Endothelial cell of umbilical vein (primary cell): ENCODE results near the gene CCDC85C. TPM values are rescaled to one million over a fixed set of nuclear protein-coding genes. Genes with fewer than 3 reads are reported as not detected.

ENCODE experiments used
- BruUV-seq: library from RNA; stranded (reverse); fragments of 400-500 nt; replicated peaks from 2 replicates; lab custom pipeline; 2021; lab: Mats Ljungman, UMichigan
- CTCF ChIA-PET: fragments of 300-600, 350-600 bp; sonication (Branson Sonifier 250); formaldehyde crosslinking; loops from one replicate; lab custom pipeline; 2021; ENCODE audit warnings: antibody characterized with exemption, inconsistent platforms; lab: Charles Lee
- POLR2A ChIA-PET: fragments of 300-600, 350-600 bp; sonication (Branson Sonifier 250); formaldehyde crosslinking; loops from one replicate; lab custom pipeline; 2021; ENCODE audit warnings: antibody characterized with exemption, inconsistent platforms; lab: Charles Lee
- DNase-seq: peaks from one replicate; pipeline ENCODE4 v3.0.0-alpha.2; 2011; ENCODE audit warnings: low read depth, low spot score
- FAIRE-seq: peaks from 2 replicates; lab custom pipeline; 2011; peaks lifted over from hg19 to GRCh38; lab: Jason Lieb, UNC
- H2AFZ ChIP-seq: 2 replicates; pipeline ENCODE4 v1.6.0; 2012; ENCODE audit warnings: low read depth, low read length, control low read depth, inconsistent platforms
- H3K27ac ChIP-seq: 2 replicates; pipeline ENCODE4 v1.5.1; 2011; ENCODE audit warnings: low read depth, mild to moderate bottlenecking, control low read depth, low read length, moderate library complexity; ENCODE audit not compliant: insufficient read depth
- H3K27me3 ChIP-seq, 2 experiments: 2 replicates each; pipeline versions ENCODE4 v1.6.0 to v1.6.1; 2011; ENCODE audit warnings: low read length in 2 of 2, mixed read lengths in 1 of 2; ENCODE audit not compliant: control insufficient read depth in 2 of 2, insufficient read depth in 2 of 2
- H3K36me3 ChIP-seq, 2 experiments: 2 replicates in 1 of 2; 3 replicates in 1 of 2; pipeline ENCODE4 v1.5.1; 2011; ENCODE audit warnings: low read length in 2 of 2, mild to moderate bottlenecking in 1 of 2, moderate library complexity in 1 of 2; ENCODE audit not compliant: control insufficient read depth in 2 of 2, insufficient read depth in 2 of 2; ENCODE audit errors: extremely low read depth in 1 of 2
- H3K4me1 ChIP-seq: 3 replicates; pipeline ENCODE4 v1.5.1; 2011; ENCODE audit warnings: mild to moderate bottlenecking, low read length; ENCODE audit not compliant: control insufficient read depth, insufficient read depth; ENCODE audit errors: extremely low read depth
- H3K4me2 ChIP-seq: 2 replicates; pipeline ENCODE4 v1.6.1; 2011; ENCODE audit warnings: low read length, control low read depth, mixed read lengths; ENCODE audit not compliant: insufficient read depth
- H3K4me3 ChIP-seq, 3 experiments: fragments of 200-600 bp in 1 of 3; sonication (generic), shearing (Covaris generic) in 1 of 3; replicated peaks in 1 of 3; 2 replicates each; pipeline ENCODE4 v1.5.1; 2011 to 2016; ENCODE audit warnings: control low read depth in 3 of 3, low read length in 3 of 3, mild to moderate bottlenecking in 2 of 3, inconsistent platforms in 1 of 3, low read depth in 1 of 3, moderate library complexity in 1 of 3; ENCODE audit not compliant: insufficient read depth in 1 of 3
- H3K79me2 ChIP-seq: 2 replicates; pipeline ENCODE4 v1.6.0; 2012; ENCODE audit warnings: low read length, inconsistent platforms; ENCODE audit not compliant: control insufficient read depth, insufficient read depth
- H3K9ac ChIP-seq: replicated peaks from 2 replicates; pipeline ENCODE3; 2011; ENCODE audit warnings: low read length, control low read depth; ENCODE audit not compliant: insufficient read depth; ENCODE audit errors: extremely low read depth
- H3K9me1 ChIP-seq: replicated peaks from 3 replicates; pipeline ENCODE4 v1.6.0; 2011; ENCODE audit warnings: mild to moderate bottlenecking, low read length; ENCODE audit not compliant: control insufficient read depth, insufficient read depth; ENCODE audit errors: extremely low read depth
- H3K9me3 ChIP-seq: replicated peaks from 2 replicates; pipeline ENCODE4 v1.5.1; 2012; ENCODE audit warnings: low read length, inconsistent platforms; ENCODE audit not compliant: control insufficient read depth, insufficient read depth
- H4K20me1 ChIP-seq: replicated peaks from 2 replicates; pipeline ENCODE3; 2011; ENCODE audit warnings: mild to moderate bottlenecking, low read length; ENCODE audit not compliant: control insufficient read depth, insufficient read depth; ENCODE audit errors: extremely low read depth
- CTCF ChIP-seq, 2 donors: IDR thresholded peaks; 1 replicate in 1 of 2; 2 replicates in 1 of 2; pipeline ENCODE4 v1.5.1; 2011; ENCODE audit warnings: low read length in 2 of 2, mild to moderate bottlenecking in 2 of 2, moderate library complexity in 2 of 2, control low read depth in 1 of 2, inconsistent platforms in 1 of 2, low read depth in 1 of 2; ENCODE audit not compliant: insufficient read depth in 1 of 2; ENCODE audit errors: extremely low read depth in 1 of 2
- EZH2 ChIP-seq: IDR thresholded peaks from 2 replicates; pipeline ENCODE4 v1.6.1; 2012; ENCODE audit warnings: borderline replicate concordance, low read depth, mild to moderate bottlenecking, moderate library complexity, low read length, inconsistent platforms; ENCODE audit not compliant: severe bottlenecking
- FOS ChIP-seq: IDR thresholded peaks from 2 replicates; pipeline ENCODE4 v1.6.1; 2011; ENCODE audit warnings: mild to moderate bottlenecking, low read length, moderate library complexity, borderline replicate concordance; ENCODE audit not compliant: insufficient read depth
- GATA2 ChIP-seq: IDR thresholded peaks from 2 replicates; pipeline ENCODE4 v1.7.0; 2011; ENCODE audit warnings: low read depth, mild to moderate bottlenecking, moderate library complexity, mixed read lengths, low read length; ENCODE audit not compliant: insufficient read length, insufficient read depth
- JUN ChIP-seq: IDR thresholded peaks from 2 replicates; pipeline ENCODE4 v1.6.1; 2011; ENCODE audit warnings: borderline replicate concordance, low read depth; ENCODE audit not compliant: insufficient read length, insufficient read depth
- MYC ChIP-seq: IDR thresholded peaks from one replicate; pipeline ENCODE4 v1.6.1; 2011; ENCODE audit warnings: mild to moderate bottlenecking, low read depth, low read length
- POLR2A ChIP-seq: IDR thresholded peaks from 2 replicates; pipeline ENCODE4 v1.6.1; 2012; ENCODE audit warnings: low read depth, mild to moderate bottlenecking, control low read depth, low read length
- POLR2AphosphoS5 ChIP-seq: IDR thresholded peaks from 2 replicates; pipeline ENCODE4 v1.6.1; 2012; ENCODE audit warnings: low read depth, mild to moderate bottlenecking, control low read depth, low read length, moderate library complexity; ENCODE audit not compliant: insufficient read depth
- dilution Hi-C: fragments of 300-500 bp; cut with MboI; formaldehyde crosslinking; loops from one replicate; pipeline ENCODE4 v1.15.0; 2019; ENCODE audit warnings: low sequenced_read_pairs; ENCODE audit not compliant: extremely low pct_ligation_motif_present
- intact Hi-C: fragments of 100-400 bp; cut with micrococcal nuclease; formaldehyde crosslinking; loops from one replicate; pipeline ENCODE4 v1.10.0; 2022
- polyA plus RNA-seq, 4 experiments: library from polyadenylated mRNA; depleted of rRNA in 3 of 4; stranded (reverse) in 3 of 4; unstranded in 1 of 4; fragments of >200 nt; gene quantifications; 2 replicates each; pipeline versions ENCODE4 v1.2.1 to v1.2.3, GENCODE V29; 2011 to 2012; ENCODE audit warnings: missing spikeins in 1 of 4
- total RNA-seq: library from RNA; stranded (reverse); gene quantifications from 2 replicates; pipeline ENCODE4 v1.2.3, GENCODE V29; 2021
- TF ChIP-seq, protein P1 (sequence below): IDR thresholded peaks from 2 replicates; pipeline ENCODE4 v1.6.1; 2011; ENCODE audit not compliant: insufficient read depth, insufficient read length

Gene CCDC85C
- total and polyA plus RNA-seq, 2 donors (not counting 3 experiments of a cell fraction or from before 2014, with no cell fraction given), result 7.5 to 17.8 TPM

DNA sequence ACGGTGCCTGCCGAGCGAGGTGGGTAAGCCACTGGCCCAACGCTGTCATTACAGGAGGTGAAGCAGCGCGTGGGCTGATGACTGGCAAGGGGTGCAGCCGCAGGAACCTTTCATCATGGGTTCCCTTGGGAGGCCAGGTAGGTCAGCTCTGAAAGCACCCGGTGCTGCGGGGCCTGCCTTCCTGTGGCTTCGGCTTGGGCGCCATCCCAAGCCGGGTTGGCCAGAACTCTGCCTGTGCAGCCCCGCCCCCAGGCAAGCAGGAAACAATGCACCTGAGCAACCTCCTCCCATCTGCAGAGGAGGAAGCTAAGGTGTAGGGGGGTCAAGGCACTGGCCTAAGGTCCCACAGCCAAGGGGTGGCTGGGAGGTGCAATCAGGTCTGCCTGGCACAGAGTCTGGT, 21.0 kb upstream of the CCDC85C start:
- no TSS peak for BruUV-seq
- dilution Hi-C loops, result no loop called here

More for the DNA sequence above, 21.0 kb upstream of the CCDC85C start:
- H3K27me3 ChIP-seq, result no peaks in the 10 kb centered on the region
- no peaks in the 10 kb centered on the region for H3K36me3 ChIP-seq
- no peak overlapping the region for H3K27ac ChIP-seq
- no peak overlapping the region for H3K4me3 ChIP-seq
- no peak overlapping the region for H3K4me2 ChIP-seq
- ChIA-PET CTCF (no interaction called here), POLR2A (no interaction called here)
- H3K9me1 ChIP-seq, result no peaks in the 10 kb centered on the region
- TF ChIP-seq EZH2 (no peak), CTCF (IDR thresholded peaks at IDR 0.05; ENCODE audit: extremely low read depth in 1 of 2, insufficient read depth in 1 of 2, low read depth in 1 of 2, low read length in 2 of 2) (no peak), FOS (no peak), MYC (no peak), POLR2AphosphoS5 (no peak), POLR2A (no peak), GATA2 (no peak), JUN (no peak)
- TF ChIP-seq, protein P1, sequence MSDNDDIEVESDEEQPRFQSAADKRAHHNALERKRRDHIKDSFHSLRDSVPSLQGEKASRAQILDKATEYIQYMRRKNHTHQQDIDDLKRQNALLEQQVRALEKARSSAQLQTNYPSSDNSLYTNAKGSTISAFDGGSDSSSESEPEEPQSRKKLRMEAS, result no peak
- no peak overlapping the region for H2AFZ ChIP-seq
- H3K9ac ChIP-seq, result no peak overlapping the region
- H4K20me1 ChIP-seq, result no peaks in the 10 kb centered on the region
- H3K4me1 ChIP-seq, result peaks cover 8% of the 10 kb centered on the region
- DNase-seq, result no peak
- no peaks in the 10 kb centered on the region for H3K9me3 ChIP-seq
- intact Hi-C loops, result loop anchor here (5.0 kb wide), 1 partner anchor 233 kb away; no protein-coding TSS in a partner anchor
- FAIRE-seq, result no peak
- H3K79me2 ChIP-seq, result no peaks in the 10 kb centered on the region
